ENCODE measurements around the gene B3GNT2. TPM values are rescaled to one million over a fixed set of nuclear protein-coding genes. Genes with fewer than 3 reads are reported as not detected.

Gene B3GNT2
- total and polyA plus RNA-seq, 2 donors (not counting 1 experiment from before 2014, with no cell fraction given), result 14.3 to 24.6 TPM

GRCh38 chr2:62188416-62188815, 7.5 kb upstream of the B3GNT2 start:
- POLR2A ChIA-PET, result no interaction called here
- intact Hi-C loops (cut with micrococcal nuclease), result no loop called here
- Mint-ChIP-seq H3K9me3 (ENCODE audit: insufficient read depth) (no peaks in the 10 kb centered on the region), H3K4me3 (no peak overlapping the region), H3K4me1 (no peaks in the 10 kb centered on the region), H3K27me3 (no peaks in the 10 kb centered on the region), H3K27ac (no peak overlapping the region)
- 100% methylated on average over 2 of the region's 3 CpGs for WGBS (ENCODE audit: insufficient coverage)
- no peak overlapping the region for H3K4me2 ChIP-seq (replicated peaks; ENCODE audit: low read depth, low read length, poor library complexity, severe bottlenecking)
- H3K4me1 ChIP-seq (ENCODE audit: control insufficient read depth in 2 of 2, insufficient read depth in 2 of 2, low read length in 2 of 2), result no peaks in the 10 kb centered on the region
- no peak overlapping the region for H2AFZ ChIP-seq (ENCODE audit: insufficient read depth, low read depth, low read length, poor library complexity, severe bottlenecking)
- H4K20me1 ChIP-seq (ENCODE audit: control insufficient read depth, insufficient read depth, low read length, poor library complexity, severe bottlenecking), result no peaks in the 10 kb centered on the region
- H3K9ac ChIP-seq (ENCODE audit: low read length), result no peak overlapping the region
- no peak for TF ChIP-seq EZH2 (IDR thresholded peaks at IDR 0.05; ENCODE audit: borderline replicate concordance, insufficient read depth, low read depth, low read length, poor library complexity, severe bottlenecking)
- TF ChIP-seq CTCF (IDR thresholded peaks at IDR 0.05), result no peak
- no peaks in the 10 kb centered on the region for H3K79me2 ChIP-seq (ENCODE audit: control insufficient read depth, insufficient read depth, low read length)
- no peaks in the 10 kb centered on the region for H3K9me3 ChIP-seq (ENCODE audit: control extremely low read depth in 1 of 3, control insufficient read depth in 2 of 3, insufficient read depth in 1 of 3, low read length in 2 of 3)
- H3K27me3 ChIP-seq (replicated peaks in 1 of 4; ENCODE audit: control extremely low read depth in 1 of 4, control insufficient read depth in 3 of 4, insufficient read depth in 4 of 4, low read length in 3 of 4), result no peaks in the 10 kb centered on the region
- H3K4me3 ChIP-seq (ENCODE audit: control extremely low read depth in 1 of 5, extremely low read depth in 1 of 5, insufficient read depth in 1 of 5, low read depth in 2 of 5, low read length in 4 of 5), result no peak overlapping the region
- ATAC-seq (ENCODE audit: low read depth), result no peak
- no peak for DNase-seq
- H3K36me3 ChIP-seq (replicated peaks in 1 of 2; ENCODE audit: control extremely low read depth in 1 of 2, control insufficient read depth in 1 of 2, extremely low read depth in 1 of 2, insufficient read depth in 2 of 2, low read length in 1 of 2), result no peaks in the 10 kb centered on the region
- CTCF ChIA-PET, result no interaction called here
- H3K27ac ChIP-seq (ENCODE audit: low read length in 2 of 2), result no peak overlapping the region

- DNase-seq, result no peak
- ChIA-PET POLR2A (no interaction called here), CTCF (interaction anchor here (0.6 kb wide), 1 partner anchor 272 kb away, joined by 4 read pairs; no protein-coding TSS in a partner anchor)
- TF ChIP-seq CTCF (IDR thresholded peaks at IDR 0.05) (no peak), EZH2 (IDR thresholded peaks at IDR 0.05; ENCODE audit: borderline replicate concordance, insufficient read depth, low read depth, low read length, poor library complexity, severe bottlenecking) (no peak)
- Histone ChIP-seq H4K20me1 (ENCODE audit: control insufficient read depth, insufficient read depth, low read length, poor library complexity, severe bottlenecking) (no peaks in the 10 kb centered on the region), H3K27me3 (replicated peaks in 1 of 4; ENCODE audit: control extremely low read depth in 1 of 4, control insufficient read depth in 3 of 4, insufficient read depth in 4 of 4, low read length in 3 of 4) (no peaks in the 10 kb centered on the region), H3K27ac (ENCODE audit: low read length in 2 of 2) (no peak overlapping the region), H2AFZ (ENCODE audit: insufficient read depth, low read depth, low read length, poor library complexity, severe bottlenecking) (no peak overlapping the region), H3K36me3 (replicated peaks in 1 of 2; ENCODE audit: control extremely low read depth in 1 of 2, control insufficient read depth in 1 of 2, extremely low read depth in 1 of 2, insufficient read depth in 2 of 2, low read length in 1 of 2) (no peaks in the 10 kb centered on the region), H3K79me2 (ENCODE audit: control insufficient read depth, insufficient read depth, low read length) (no peaks in the 10 kb centered on the region), H3K4me3 (ENCODE audit: control extremely low read depth in 1 of 5, extremely low read depth in 1 of 5, insufficient read depth in 1 of 5, low read depth in 2 of 5, low read length in 4 of 5) (no peak overlapping the region), H3K4me1 (ENCODE audit: control insufficient read depth in 2 of 2, insufficient read depth in 2 of 2, low read length in 2 of 2) (peaks cover 0 to under 1% of the 10 kb centered on the region in 2 donors), H3K9ac (ENCODE audit: low read length) (no peak overlapping the region), H3K9me3 (ENCODE audit: control extremely low read depth in 1 of 3, control insufficient read depth in 2 of 3, insufficient read depth in 1 of 3, low read length in 2 of 3) (no peaks in the 10 kb centered on the region), H3K4me2 (replicated peaks; ENCODE audit: low read depth, low read length, poor library complexity, severe bottlenecking) (no peak overlapping the region)
- intact Hi-C loops (cut with micrococcal nuclease), result no loop called here
- no peak for ATAC-seq (ENCODE audit: low read depth)
- 88% methylated on average over 4 of the region's 5 CpGs for WGBS (ENCODE audit: insufficient coverage)
- H3K27me3 Mint-ChIP-seq, result no peaks in the 10 kb centered on the region
- H3K9me3 Mint-ChIP-seq (ENCODE audit: insufficient read depth), result no peaks in the 10 kb centered on the region
- H3K27ac Mint-ChIP-seq, result no peak overlapping the region
- peaks cover 1% of the 10 kb centered on the region for H3K4me1 Mint-ChIP-seq
- H3K4me3 Mint-ChIP-seq, result no peak overlapping the region
These were observed 6.7 kb upstream of the B3GNT2 start for GRCh38 chr2:62189196-62189595.

All from B cell (primary cell).